PFSK-1 (cell line): Measurements from ENCODE around the gene RHBDD2.

ENCODE experiments used
- FOXP2 ChIP-seq: optimal IDR thresholded peaks from 2 replicates; pipeline ENCODE3; 2011; ENCODE audit warnings: borderline replicate concordance, control low read depth, inconsistent platforms; ENCODE audit not compliant: insufficient read depth; ENCODE audit errors: extremely low read length, extremely low read depth
- POLR2AphosphoS5 ChIP-seq: IDR thresholded peaks from 2 replicates; pipeline ENCODE4 v1.6.1; 2012; ENCODE audit warnings: low read depth, mild to moderate bottlenecking, control low read depth, low read length, moderate library complexity
- REST ChIP-seq, 2 experiments: IDR thresholded peaks; 2 replicates each; pipeline versions ENCODE4 v1.6.1 to v1.8.0; 2011 to 2012; ENCODE audit warnings: low read depth in 2 of 2, low read length in 2 of 2, control low read depth in 1 of 2, inconsistent platforms in 1 of 2, mild to moderate bottlenecking in 1 of 2, moderate library complexity in 1 of 2; ENCODE audit not compliant: insufficient read depth in 1 of 2
- SIN3A ChIP-seq: IDR thresholded peaks from 2 replicates; pipeline ENCODE4 v1.6.1; 2012; ENCODE audit warnings: mild to moderate bottlenecking, low read length, moderate library complexity, borderline replicate concordance; ENCODE audit not compliant: insufficient read depth
- TAF1 ChIP-seq: IDR thresholded peaks from 2 replicates; pipeline ENCODE4 v1.6.1; 2012; ENCODE audit warnings: low read length, control low read depth, borderline replicate concordance; ENCODE audit not compliant: insufficient read depth

- no peak for TF ChIP-seq TAF1
- no peak for TF ChIP-seq REST (IDR thresholded peaks at IDR 0.05; ENCODE audit: insufficient read depth in 1 of 2, low read depth in 2 of 2, low read length in 2 of 2)
- TF ChIP-seq SIN3A = no peak
- no peak for TF ChIP-seq POLR2AphosphoS5
- TF ChIP-seq FOXP2 = no peak
These were observed 9.0 kb downstream of the RHBDD2 start for GRCh38 chr7:75887669-75888369.
